Measurements from ENCODE around the gene ZNF70.
"Not testable (repeated sequence)": the region's sequence is repeated elsewhere in the genome, so short reads cannot be mapped to it uniquely, and the experiment has no call there.

ZNF70 gene

DNA sequence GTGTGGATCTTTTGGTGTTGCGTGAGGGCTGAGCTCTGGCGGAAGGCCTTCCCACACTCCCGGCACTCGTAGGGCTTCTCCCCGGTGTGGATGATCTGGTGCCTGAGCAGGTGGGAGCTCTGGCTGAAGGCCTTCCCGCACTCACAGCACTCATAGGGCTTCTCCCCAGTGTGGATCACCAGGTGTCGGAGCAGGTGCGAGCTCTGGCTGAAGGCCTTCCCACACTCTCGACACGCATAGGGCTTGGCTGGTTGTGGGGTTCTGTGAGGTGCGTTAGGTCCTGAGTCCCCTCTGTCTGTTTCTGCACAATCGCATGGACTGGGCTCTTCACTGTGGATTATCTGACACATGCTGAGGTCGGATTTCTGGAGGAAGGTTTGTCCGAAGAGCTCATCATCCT lies 6.4 kb downstream of the ZNF70 start:
- Histone ChIP-seq H3K36me3 (ENCODE audit: control insufficient read depth, insufficient read depth, low read length) (peaks cover 52% of the 10 kb centered on the region), H3K27ac (ENCODE audit: low read depth, low read length, severe bottlenecking) (no peak overlapping the region), H3K4me3 (ENCODE audit: extremely low read depth, insufficient read depth, low read length, poor library complexity, severe bottlenecking) (no peak overlapping the region), H3K4me1 (ENCODE audit: control insufficient read depth, insufficient read depth, low read length, poor library complexity, severe bottlenecking) (no peaks in the 10 kb centered on the region), H3K9me3 (ENCODE audit: control insufficient read depth, low read length) (no peaks in the 10 kb centered on the region)
- WGBS, 2 experiments (ENCODE audit: insufficient coverage in 2 of 2), result 94 to 96% methylated on average over 12 to 14 of the region's 14 CpGs

DNA sequence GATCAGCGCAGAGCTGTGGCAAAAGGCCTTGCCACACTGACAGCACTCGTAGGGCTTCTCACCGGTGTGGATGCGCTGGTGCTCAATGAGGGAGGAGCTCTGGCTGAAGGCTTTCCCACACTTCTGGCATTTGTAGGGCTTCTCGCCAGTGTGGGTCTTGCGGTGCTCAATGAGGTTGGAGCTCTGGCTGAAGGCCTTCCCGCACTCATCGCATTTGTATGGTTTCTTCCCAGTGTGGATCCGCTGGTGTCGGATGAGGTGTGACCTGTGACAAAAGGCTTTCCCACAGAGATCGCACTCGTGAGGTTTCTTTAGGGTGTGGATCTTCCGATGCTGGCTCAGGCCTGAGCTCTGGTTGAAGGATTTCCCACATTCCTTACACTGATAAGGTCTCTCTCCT lies 6.9 kb downstream of the ZNF70 start:
- WGBS, 2 experiments (ENCODE audit: insufficient coverage in 2 of 2), result 96 to 99% methylated on average over 13 of the region's 13 CpGs
- Histone ChIP-seq H3K9me3 (ENCODE audit: control insufficient read depth, low read length) (no peaks in the 10 kb centered on the region), H3K27ac (ENCODE audit: low read depth, low read length, severe bottlenecking) (no peak overlapping the region), H3K36me3 (ENCODE audit: control insufficient read depth, insufficient read depth, low read length) (peaks cover 52% of the 10 kb centered on the region), H3K4me1 (ENCODE audit: control insufficient read depth, insufficient read depth, low read length, poor library complexity, severe bottlenecking) (no peaks in the 10 kb centered on the region), H3K4me3 (ENCODE audit: extremely low read depth, insufficient read depth, low read length, poor library complexity, severe bottlenecking) (no peak overlapping the region)

- H3K4me3 ChIP-seq (ENCODE audit: extremely low read depth, insufficient read depth, low read length, poor library complexity, severe bottlenecking), result no peak overlapping the region
- H3K9me3 ChIP-seq (ENCODE audit: control insufficient read depth, low read length), result no peaks in the 10 kb centered on the region
- peaks cover 52% of the 10 kb centered on the region for H3K36me3 ChIP-seq (ENCODE audit: control insufficient read depth, insufficient read depth, low read length)
- H3K4me1 ChIP-seq (ENCODE audit: control insufficient read depth, insufficient read depth, low read length, poor library complexity, severe bottlenecking), result no peaks in the 10 kb centered on the region
- no peak overlapping the region for H3K27ac ChIP-seq (ENCODE audit: low read depth, low read length, severe bottlenecking)
- WGBS, 2 experiments (ENCODE audit: insufficient coverage in 2 of 2), result 89% methylated on average over 2 of the region's 2 CpGs; no CpG with 5 or more reads in 1 of the 2 experiments
Measured at GRCh38 chr22:23743303-23743705, 7.6 kb downstream of the ZNF70 start.

GRCh38 chr22:23742505-23743264 lies 8.2 kb downstream of the ZNF70 start:
- Histone ChIP-seq H3K4me3 (ENCODE audit: extremely low read depth, insufficient read depth, low read length, poor library complexity, severe bottlenecking) (no peak overlapping the region), H3K9me3 (ENCODE audit: control insufficient read depth, low read length) (no peaks in the 10 kb centered on the region), H3K4me1 (ENCODE audit: control insufficient read depth, insufficient read depth, low read length, poor library complexity, severe bottlenecking) (no peaks in the 10 kb centered on the region), H3K27ac (ENCODE audit: low read depth, low read length, severe bottlenecking) (no peak overlapping the region), H3K36me3 (ENCODE audit: control insufficient read depth, insufficient read depth, low read length) (peaks cover 49% of the 10 kb centered on the region)
- WGBS, 2 experiments (ENCODE audit: insufficient coverage in 2 of 2), result 88 to 100% methylated on average over 4 to 5 of the region's 7 CpGs

DNA sequence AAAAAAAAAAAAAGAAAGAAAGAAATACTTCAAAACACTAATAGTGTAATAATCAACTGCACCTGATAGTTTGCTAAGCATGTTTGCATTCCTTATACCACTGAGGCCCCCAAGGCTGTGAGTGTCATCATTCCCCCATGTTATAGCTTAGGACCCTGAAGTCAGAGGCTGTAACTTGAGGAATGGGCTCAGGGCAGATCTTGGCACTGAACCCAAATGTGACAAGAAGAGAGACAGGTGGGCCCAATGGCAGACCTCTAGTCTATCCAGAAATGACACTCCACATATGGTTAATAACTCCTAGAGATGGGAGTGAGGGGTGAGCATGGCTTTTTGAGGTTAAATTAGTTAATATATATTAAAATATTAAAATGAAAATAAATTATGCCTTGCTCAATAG lies 13.2 kb downstream of the ZNF70 start:
- Histone ChIP-seq H3K9me3 (ENCODE audit: control insufficient read depth, low read length) (no peaks in the 10 kb centered on the region), H3K4me1 (ENCODE audit: control insufficient read depth, insufficient read depth, low read length, poor library complexity, severe bottlenecking) (no peaks in the 10 kb centered on the region), H3K36me3 (ENCODE audit: control insufficient read depth, insufficient read depth, low read length) (peaks cover 11% of the 10 kb centered on the region), H3K4me3 (ENCODE audit: extremely low read depth, insufficient read depth, low read length, poor library complexity, severe bottlenecking) (no peak overlapping the region), H3K27ac (ENCODE audit: low read depth, low read length, severe bottlenecking) (no peak overlapping the region)

GRCh38 chr22:23728108-23728507 lies 22.8 kb downstream of the ZNF70 start:
- H3K36me3 ChIP-seq (ENCODE audit: control insufficient read depth, insufficient read depth, low read length); H3K9me3 ChIP-seq (ENCODE audit: control insufficient read depth, low read length); H3K27ac ChIP-seq (ENCODE audit: low read depth, low read length, severe bottlenecking); H3K4me1 ChIP-seq (ENCODE audit: control insufficient read depth, insufficient read depth, low read length, poor library complexity, severe bottlenecking); H3K4me3 ChIP-seq (ENCODE audit: extremely low read depth, insufficient read depth, low read length, poor library complexity, severe bottlenecking): not testable (repeated sequence)
- 80 to 94% methylated on average over 1 to 2 of the region's 4 CpGs for WGBS, 2 experiments (ENCODE audit: insufficient coverage in 2 of 2)

- WGBS, 2 experiments (ENCODE audit: insufficient coverage in 2 of 2), result 89 to 90% methylated on average over 1 to 2 of the region's 2 CpGs
- H3K27ac ChIP-seq (ENCODE audit: low read depth, low read length, severe bottlenecking), result no peak overlapping the region
- no peaks in the 10 kb centered on the region for H3K4me1 ChIP-seq (ENCODE audit: control insufficient read depth, insufficient read depth, low read length, poor library complexity, severe bottlenecking)
- no peaks in the 10 kb centered on the region for H3K36me3 ChIP-seq (ENCODE audit: control insufficient read depth, insufficient read depth, low read length)
- H3K4me3 ChIP-seq (ENCODE audit: extremely low read depth, insufficient read depth, low read length, poor library complexity, severe bottlenecking), result no peak overlapping the region
- H3K9me3 ChIP-seq (ENCODE audit: control insufficient read depth, low read length), result no peaks in the 10 kb centered on the region
Measured at GRCh38 chr22:23722724-23723123, 28.2 kb downstream of the ZNF70 start.

DNA sequence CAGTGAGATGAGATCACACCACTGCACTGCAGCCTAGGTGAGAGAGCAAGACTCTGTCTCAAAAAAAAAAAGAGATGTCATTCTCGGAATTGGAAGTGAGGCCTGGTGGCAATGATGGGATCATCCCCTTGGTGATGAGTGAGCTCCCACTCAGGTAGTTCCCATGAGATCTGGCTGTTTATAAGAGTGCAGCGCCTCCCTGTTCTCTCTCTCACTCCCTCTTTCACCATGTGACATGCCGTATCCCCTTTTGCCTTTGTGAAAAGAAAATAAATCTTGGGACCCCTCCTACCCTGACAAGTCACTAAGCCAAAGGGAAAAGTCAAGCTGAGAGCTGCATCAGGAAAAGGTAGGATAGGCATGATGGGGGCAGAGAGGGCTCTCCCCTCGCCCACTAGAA lies 28.8 kb downstream of the ZNF70 start:
- WGBS, 2 experiments (ENCODE audit: insufficient coverage in 2 of 2), result 87 to 88% methylated on average over 2 of the region's 4 CpGs
- H3K4me3 ChIP-seq (ENCODE audit: extremely low read depth, insufficient read depth, low read length, poor library complexity, severe bottlenecking), result no peak overlapping the region
- H3K36me3 ChIP-seq (ENCODE audit: control insufficient read depth, insufficient read depth, low read length), result no peaks in the 10 kb centered on the region
- H3K9me3 ChIP-seq (ENCODE audit: control insufficient read depth, low read length), result no peaks in the 10 kb centered on the region
- no peak overlapping the region for H3K27ac ChIP-seq (ENCODE audit: low read depth, low read length, severe bottlenecking)
- H3K4me1 ChIP-seq (ENCODE audit: control insufficient read depth, insufficient read depth, low read length, poor library complexity, severe bottlenecking), result no peaks in the 10 kb centered on the region

GRCh38 chr22:23720855-23721254 lies 30.1 kb downstream of the ZNF70 start:
- H3K9me3 ChIP-seq (ENCODE audit: control insufficient read depth, low read length), result no peaks in the 10 kb centered on the region
- no peaks in the 10 kb centered on the region for H3K4me1 ChIP-seq (ENCODE audit: control insufficient read depth, insufficient read depth, low read length, poor library complexity, severe bottlenecking)
- WGBS, 2 experiments (ENCODE audit: insufficient coverage in 2 of 2), result 82 to 83% methylated on average over 4 of the region's 6 CpGs
- no peaks in the 10 kb centered on the region for H3K36me3 ChIP-seq (ENCODE audit: control insufficient read depth, insufficient read depth, low read length)
- H3K4me3 ChIP-seq (ENCODE audit: extremely low read depth, insufficient read depth, low read length, poor library complexity, severe bottlenecking), result no peak overlapping the region
- H3K27ac ChIP-seq (ENCODE audit: low read depth, low read length, severe bottlenecking), result no peak overlapping the region

DNA sequence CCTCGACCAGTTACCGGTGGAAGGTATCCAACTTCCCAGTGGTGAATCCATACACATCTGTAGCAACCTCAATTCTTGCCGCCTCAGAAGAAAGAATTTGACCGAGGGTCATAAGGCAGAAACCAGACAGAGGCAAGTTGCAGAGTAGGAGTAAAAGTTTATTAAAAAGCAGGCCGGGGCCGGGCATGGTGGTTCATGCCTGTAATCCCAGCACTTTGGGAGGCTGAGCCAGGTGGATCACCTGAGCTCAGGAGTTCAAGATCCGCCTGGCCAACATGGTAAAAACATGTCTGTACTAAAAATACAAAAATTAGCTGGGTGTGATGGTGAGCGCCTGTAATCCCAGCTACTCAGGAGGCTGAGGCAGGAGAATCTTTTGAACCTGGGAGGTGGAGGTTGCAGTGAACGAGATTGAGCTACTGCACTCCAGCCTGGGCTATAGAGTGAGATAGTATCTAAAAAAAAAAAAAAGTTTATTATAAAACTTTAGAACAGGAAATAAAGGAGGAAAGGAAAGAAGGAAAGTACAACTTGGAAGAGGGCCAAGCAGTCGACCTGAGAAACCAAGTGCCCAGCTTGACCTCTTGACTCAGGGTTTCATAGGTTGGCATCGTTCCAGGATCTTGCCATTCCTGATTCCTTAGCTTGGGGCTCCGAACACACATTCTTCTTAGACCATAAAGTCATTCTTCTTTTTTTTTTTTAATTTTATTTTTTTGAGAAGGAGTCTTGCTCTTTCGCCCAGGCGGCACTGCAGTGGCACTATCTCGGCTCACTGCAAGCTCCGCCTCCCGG lies 32.3 kb downstream of the ZNF70 start:
- WGBS, 2 experiments (ENCODE audit: insufficient coverage in 2 of 2), result 97 to 98% methylated on average over 9 to 10 of the region's 17 CpGs
- Histone ChIP-seq H3K4me1 (ENCODE audit: control insufficient read depth, insufficient read depth, low read length, poor library complexity, severe bottlenecking) (no peaks in the 10 kb centered on the region), H3K36me3 (ENCODE audit: control insufficient read depth, insufficient read depth, low read length) (peaks cover 20% of the 10 kb centered on the region), H3K4me3 (ENCODE audit: extremely low read depth, insufficient read depth, low read length, poor library complexity, severe bottlenecking) (no peak overlapping the region), H3K9me3 (ENCODE audit: control insufficient read depth, low read length) (no peaks in the 10 kb centered on the region), H3K27ac (ENCODE audit: low read depth, low read length, severe bottlenecking) (no peak overlapping the region)

Measured in mesodermal cell (in vitro differentiated cells).